Measurements from ENCODE around the gene CDH4. TPM values are rescaled to one million over a fixed set of nuclear protein-coding genes. Genes with fewer than 3 reads are reported as not detected.
A peak's percentile ranks its signal among the peaks of the same experiment; 100 is the strongest.

CDH4 gene
- total RNA-seq, 1 experiment from 2014 or later: 5.3 TPM

DNA sequence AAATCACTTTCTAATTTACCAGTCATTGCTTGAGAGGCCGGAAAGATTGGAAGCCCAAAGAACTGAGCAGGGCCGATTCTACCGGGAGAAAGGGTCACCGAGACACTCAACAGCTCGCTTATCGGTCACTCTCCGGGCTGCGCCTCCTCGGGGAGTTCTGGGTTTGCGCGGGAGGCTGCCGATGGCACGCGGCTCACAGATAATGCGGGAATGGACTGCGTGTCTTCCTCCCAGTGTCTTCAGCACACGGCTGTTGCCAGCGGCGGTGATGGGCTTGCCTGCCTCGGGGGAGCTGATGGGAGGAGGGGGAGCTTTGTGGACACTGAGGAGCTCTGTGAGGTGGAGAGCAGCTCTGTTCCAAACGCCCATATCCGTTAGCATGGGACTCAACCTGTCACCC lies 314.6 kb downstream of the CDH4 start:
- Mint-ChIP-seq H3K36me3 (no peaks in the 10 kb centered on the region), H3K27ac (no peak overlapping the region), H3K9me3 (no peaks in the 10 kb centered on the region), H3K4me3 (no peak overlapping the region), H3K4me1 (peaks cover 31% of the 10 kb centered on the region), H3K27me3 (ENCODE audit: low read depth) (peaks cover 32% of the 10 kb centered on the region)
- ChIA-PET CTCF (interaction anchor here (1.6 to 2.4 kb wide), 2 partner anchors 32 to 304 kb away, joined by 5 to 7 read pairs; no protein-coding TSS in a partner anchor), POLR2A (no interaction called here)
- no peak for ATAC-seq
- TF ChIP-seq GABPB1 (CRISPR knock-in tag; IDR thresholded peaks at IDR 0.05): no peak
- TF ChIP-seq ZNF138 (CRISPR knock-in tag; conservative IDR thresholded peaks at IDR 0.05): no peak
- no peak for DNase-seq (ENCODE audit: low spot score)

DNA sequence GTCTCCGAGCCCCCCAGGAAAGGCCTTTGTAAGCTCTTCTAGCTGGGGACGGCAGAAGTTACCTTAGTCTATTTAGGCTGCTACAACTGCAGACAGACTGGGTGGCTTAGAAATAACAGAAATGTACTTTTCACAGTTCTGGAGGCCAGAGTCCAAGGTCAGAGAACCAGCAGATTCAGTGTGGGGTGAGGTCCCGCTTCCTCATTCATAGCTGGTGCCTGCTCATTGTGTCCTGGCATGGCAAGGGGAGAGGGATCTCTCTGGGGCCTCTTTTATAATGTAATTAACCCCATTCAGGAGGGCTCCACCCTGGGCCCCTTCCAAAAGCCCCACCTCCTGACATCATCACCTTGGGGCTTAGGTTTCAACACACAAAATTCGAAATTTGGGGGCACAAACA lies 315.1 kb downstream of the CDH4 start:
- ATAC-seq (peak; percentile 82), DNase-seq (ENCODE audit: low spot score) (no peak)
- ChIA-PET POLR2A (no interaction called here), CTCF (interaction anchor here (0.5 to 2.4 kb wide), 4 partner anchors 24 to 304 kb away, joined by 3 to 7 read pairs (median 5); no protein-coding TSS in a partner anchor)
- Mint-ChIP-seq H3K9me3 (no peaks in the 10 kb centered on the region), H3K4me3 (no peak overlapping the region), H3K27ac (no peak overlapping the region), H3K4me1 (peaks cover 31% of the 10 kb centered on the region), H3K27me3 (ENCODE audit: low read depth) (peaks cover 32% of the 10 kb centered on the region), H3K36me3 (no peaks in the 10 kb centered on the region)
- TF ChIP-seq TCF7 (CRISPR knock-in tag; IDR thresholded peaks at IDR 0.05; ENCODE audit: low read depth) (no peak), CREM (CRISPR knock-in tag; IDR thresholded peaks at IDR 0.05) (no peak), ZNF138 (CRISPR knock-in tag; conservative IDR thresholded peaks at IDR 0.05) (no peak)
- TF ChIP-seq, protein P1, sequence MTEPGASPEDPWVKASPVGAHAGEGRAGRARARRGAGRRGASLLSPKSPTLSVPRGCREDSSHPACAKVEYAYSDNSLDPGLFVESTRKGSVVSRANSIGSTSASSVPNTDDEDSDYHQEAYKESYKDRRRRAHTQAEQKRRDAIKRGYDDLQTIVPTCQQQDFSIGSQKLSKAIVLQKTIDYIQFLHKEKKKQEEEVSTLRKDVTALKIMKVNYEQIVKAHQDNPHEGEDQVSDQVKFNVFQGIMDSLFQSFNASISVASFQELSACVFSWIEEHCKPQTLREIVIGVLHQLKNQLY (CRISPR knock-in tag; IDR thresholded peaks at IDR 0.05): no peak
- TF ChIP-seq, protein P2, sequence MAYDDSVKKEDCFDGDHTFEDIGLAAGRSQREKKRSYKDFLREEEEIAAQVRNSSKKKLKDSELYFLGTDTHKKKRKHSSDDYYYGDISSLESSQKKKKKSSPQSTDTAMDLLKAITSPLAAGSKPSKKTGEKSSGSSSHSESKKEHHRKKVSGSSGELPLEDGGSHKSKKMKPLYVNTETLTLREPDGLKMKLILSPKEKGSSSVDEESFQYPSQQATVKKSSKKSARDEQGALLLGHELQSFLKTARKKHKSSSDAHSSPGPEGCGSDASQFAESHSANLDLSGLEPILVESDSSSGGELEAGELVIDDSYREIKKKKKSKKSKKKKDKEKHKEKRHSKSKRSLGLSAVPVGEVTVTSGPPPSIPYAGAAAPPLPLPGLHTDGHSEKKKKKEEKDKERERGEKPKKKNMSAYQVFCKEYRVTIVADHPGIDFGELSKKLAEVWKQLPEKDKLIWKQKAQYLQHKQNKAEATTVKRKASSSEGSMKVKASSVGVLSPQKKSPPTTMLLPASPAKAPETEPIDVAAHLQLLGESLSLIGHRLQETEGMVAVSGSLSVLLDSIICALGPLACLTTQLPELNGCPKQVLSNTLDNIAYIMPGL (CRISPR knock-in tag; IDR thresholded peaks at IDR 0.05): no peak

DNA sequence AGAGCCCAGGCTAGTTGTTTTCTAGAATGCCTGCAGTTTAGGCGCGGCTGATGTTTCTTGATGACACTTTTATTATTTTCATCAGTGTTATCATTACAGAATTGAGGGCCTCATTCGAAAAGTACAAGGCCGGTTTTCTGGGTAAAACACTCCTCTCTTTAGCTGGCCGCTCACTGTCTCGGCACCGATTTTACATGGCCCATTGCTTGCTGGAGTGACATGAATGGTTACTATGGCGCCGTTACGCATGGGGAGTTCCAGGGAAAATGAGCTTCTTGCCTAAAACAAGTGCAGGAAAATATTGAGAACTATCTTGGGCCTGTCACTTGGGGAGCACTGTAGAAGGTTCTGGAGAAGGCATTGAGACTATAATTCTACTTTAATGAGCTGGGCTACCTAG lies 317.8 kb downstream of the CDH4 start:
- TF ChIP-seq, protein P3, sequence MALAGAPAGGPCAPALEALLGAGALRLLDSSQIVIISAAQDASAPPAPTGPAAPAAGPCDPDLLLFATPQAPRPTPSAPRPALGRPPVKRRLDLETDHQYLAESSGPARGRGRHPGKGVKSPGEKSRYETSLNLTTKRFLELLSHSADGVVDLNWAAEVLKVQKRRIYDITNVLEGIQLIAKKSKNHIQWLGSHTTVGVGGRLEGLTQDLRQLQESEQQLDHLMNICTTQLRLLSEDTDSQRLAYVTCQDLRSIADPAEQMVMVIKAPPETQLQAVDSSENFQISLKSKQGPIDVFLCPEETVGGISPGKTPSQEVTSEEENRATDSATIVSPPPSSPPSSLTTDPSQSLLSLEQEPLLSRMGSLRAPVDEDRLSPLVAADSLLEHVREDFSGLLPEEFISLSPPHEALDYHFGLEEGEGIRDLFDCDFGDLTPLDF (CRISPR knock-in tag; IDR thresholded peaks at IDR 0.05): no peak
- TF ChIP-seq, protein P4, sequence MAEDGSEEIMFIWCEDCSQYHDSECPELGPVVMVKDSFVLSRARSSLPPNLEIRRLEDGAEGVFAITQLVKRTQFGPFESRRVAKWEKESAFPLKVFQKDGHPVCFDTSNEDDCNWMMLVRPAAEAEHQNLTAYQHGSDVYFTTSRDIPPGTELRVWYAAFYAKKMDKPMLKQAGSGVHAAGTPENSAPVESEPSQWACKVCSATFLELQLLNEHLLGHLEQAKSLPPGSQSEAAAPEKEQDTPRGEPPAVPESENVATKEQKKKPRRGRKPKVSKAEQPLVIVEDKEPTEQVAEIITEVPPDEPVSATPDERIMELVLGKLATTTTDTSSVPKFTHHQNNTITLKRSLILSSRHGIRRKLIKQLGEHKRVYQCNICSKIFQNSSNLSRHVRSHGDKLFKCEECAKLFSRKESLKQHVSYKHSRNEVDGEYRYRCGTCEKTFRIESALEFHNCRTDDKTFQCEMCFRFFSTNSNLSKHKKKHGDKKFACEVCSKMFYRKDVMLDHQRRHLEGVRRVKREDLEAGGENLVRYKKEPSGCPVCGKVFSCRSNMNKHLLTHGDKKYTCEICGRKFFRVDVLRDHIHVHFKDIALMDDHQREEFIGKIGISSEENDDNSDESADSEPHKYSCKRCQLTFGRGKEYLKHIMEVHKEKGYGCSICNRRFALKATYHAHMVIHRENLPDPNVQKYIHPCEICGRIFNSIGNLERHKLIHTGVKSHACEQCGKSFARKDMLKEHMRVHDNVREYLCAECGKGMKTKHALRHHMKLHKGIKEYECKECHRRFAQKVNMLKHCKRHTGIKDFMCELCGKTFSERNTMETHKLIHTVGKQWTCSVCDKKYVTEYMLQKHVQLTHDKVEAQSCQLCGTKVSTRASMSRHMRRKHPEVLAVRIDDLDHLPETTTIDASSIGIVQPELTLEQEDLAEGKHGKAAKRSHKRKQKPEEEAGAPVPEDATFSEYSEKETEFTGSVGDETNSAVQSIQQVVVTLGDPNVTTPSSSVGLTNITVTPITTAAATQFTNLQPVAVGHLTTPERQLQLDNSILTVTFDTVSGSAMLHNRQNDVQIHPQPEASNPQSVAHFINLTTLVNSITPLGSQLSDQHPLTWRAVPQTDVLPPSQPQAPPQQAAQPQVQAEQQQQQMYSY (CRISPR knock-in tag; IDR thresholded peaks at IDR 0.05): no peak
- TF ChIP-seq, protein P5, sequence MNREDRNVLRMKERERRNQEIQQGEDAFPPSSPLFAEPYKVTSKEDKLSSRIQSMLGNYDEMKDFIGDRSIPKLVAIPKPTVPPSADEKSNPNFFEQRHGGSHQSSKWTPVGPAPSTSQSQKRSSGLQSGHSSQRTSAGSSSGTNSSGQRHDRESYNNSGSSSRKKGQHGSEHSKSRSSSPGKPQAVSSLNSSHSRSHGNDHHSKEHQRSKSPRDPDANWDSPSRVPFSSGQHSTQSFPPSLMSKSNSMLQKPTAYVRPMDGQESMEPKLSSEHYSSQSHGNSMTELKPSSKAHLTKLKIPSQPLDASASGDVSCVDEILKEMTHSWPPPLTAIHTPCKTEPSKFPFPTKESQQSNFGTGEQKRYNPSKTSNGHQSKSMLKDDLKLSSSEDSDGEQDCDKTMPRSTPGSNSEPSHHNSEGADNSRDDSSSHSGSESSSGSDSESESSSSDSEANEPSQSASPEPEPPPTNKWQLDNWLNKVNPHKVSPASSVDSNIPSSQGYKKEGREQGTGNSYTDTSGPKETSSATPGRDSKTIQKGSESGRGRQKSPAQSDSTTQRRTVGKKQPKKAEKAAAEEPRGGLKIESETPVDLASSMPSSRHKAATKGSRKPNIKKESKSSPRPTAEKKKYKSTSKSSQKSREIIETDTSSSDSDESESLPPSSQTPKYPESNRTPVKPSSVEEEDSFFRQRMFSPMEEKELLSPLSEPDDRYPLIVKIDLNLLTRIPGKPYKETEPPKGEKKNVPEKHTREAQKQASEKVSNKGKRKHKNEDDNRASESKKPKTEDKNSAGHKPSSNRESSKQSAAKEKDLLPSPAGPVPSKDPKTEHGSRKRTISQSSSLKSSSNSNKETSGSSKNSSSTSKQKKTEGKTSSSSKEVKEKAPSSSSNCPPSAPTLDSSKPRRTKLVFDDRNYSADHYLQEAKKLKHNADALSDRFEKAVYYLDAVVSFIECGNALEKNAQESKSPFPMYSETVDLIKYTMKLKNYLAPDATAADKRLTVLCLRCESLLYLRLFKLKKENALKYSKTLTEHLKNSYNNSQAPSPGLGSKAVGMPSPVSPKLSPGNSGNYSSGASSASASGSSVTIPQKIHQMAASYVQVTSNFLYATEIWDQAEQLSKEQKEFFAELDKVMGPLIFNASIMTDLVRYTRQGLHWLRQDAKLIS (CRISPR knock-in tag; IDR thresholded peaks at IDR 0.05; ENCODE audit: borderline replicate concordance): no peak
- TF ChIP-seq ZNF263 (CRISPR knock-in tag; IDR thresholded peaks at IDR 0.05; ENCODE audit: low read depth) (no peak), ZNF219 (CRISPR knock-in tag; IDR thresholded peaks at IDR 0.05; ENCODE audit: borderline replicate concordance) (no peak), ZNF138 (CRISPR knock-in tag; conservative IDR thresholded peaks at IDR 0.05) (no peak), CBFB (CRISPR knock-in tag; IDR thresholded peaks at IDR 0.05; ENCODE audit: low read depth) (no peak), NR2C2 (CRISPR knock-in tag; IDR thresholded peaks at IDR 0.05) (no peak), ELF4 (CRISPR knock-in tag; IDR thresholded peaks at IDR 0.05; ENCODE audit: low read depth) (no peak), ZNF121 (CRISPR knock-in tag; IDR thresholded peaks at IDR 0.05) (no peak), TEAD1 (CRISPR knock-in tag; IDR thresholded peaks at IDR 0.05) (no peak)
- TF ChIP-seq, protein P6, sequence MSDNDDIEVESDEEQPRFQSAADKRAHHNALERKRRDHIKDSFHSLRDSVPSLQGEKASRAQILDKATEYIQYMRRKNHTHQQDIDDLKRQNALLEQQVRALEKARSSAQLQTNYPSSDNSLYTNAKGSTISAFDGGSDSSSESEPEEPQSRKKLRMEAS (CRISPR knock-in tag; IDR thresholded peaks at IDR 0.05): no peak
- TF ChIP-seq, protein P7, sequence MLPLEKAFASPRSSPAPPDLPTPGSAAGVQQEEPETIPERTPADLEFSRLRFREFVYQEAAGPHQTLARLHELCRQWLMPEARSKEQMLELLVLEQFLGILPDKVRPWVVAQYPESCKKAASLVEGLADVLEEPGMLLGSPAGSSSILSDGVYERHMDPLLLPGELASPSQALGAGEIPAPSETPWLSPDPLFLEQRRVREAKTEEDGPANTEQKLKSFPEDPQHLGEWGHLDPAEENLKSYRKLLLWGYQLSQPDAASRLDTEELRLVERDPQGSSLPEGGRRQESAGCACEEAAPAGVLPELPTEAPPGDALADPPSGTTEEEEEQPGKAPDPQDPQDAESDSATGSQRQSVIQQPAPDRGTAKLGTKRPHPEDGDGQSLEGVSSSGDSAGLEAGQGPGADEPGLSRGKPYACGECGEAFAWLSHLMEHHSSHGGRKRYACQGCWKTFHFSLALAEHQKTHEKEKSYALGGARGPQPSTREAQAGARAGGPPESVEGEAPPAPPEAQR (CRISPR knock-in tag; IDR thresholded peaks at IDR 0.05): no peak
- Mint-ChIP-seq H3K27me3 (ENCODE audit: low read depth) (peaks cover 29% of the 10 kb centered on the region), H3K27ac (no peak overlapping the region), H3K4me1 (peaks cover 20% of the 10 kb centered on the region), H3K36me3 (no peaks in the 10 kb centered on the region), H3K4me3 (no peak overlapping the region), H3K9me3 (peaks cover 6% of the 10 kb centered on the region; the same call in 1 of the 2 replicates)
- ChIA-PET CTCF (no interaction called here), POLR2A (no interaction called here)
- DNase-seq (ENCODE audit: low spot score): no peak
- no peak for ATAC-seq
